Chondrocyte (in vitro differentiated cells): Measurements from ENCODE around the gene ZFAND3. TPM values are rescaled to one million over a fixed set of nuclear protein-coding genes. Genes with fewer than 3 reads are reported as not detected.

Source experiments
- DNase-seq: peaks from one replicate; pipeline ENCODE4 v3.0.0; 2021; ENCODE audit warnings: mixed read lengths, low spot score
- H3K27ac Mint-ChIP-seq: one replicate; pipeline ENCODE4 v1.8.0; 2021; ENCODE audit warnings: mild to moderate bottlenecking, moderate library complexity, mixed read lengths; ENCODE audit not compliant: unreplicated experiment
- H3K27me3 Mint-ChIP-seq: 2 replicates; pipeline ENCODE4 v1.8.0; 2021; ENCODE audit warnings: low read depth, mixed read lengths
- H3K36me3 Mint-ChIP-seq: 2 replicates; pipeline ENCODE4 v1.8.0; 2021; ENCODE audit warnings: low read depth, mixed read lengths
- H3K4me1 Mint-ChIP-seq: 2 replicates; pipeline ENCODE4 v1.8.0; 2021; ENCODE audit warnings: low read depth, mild to moderate bottlenecking, mixed read lengths
- H3K4me3 Mint-ChIP-seq: one replicate; pipeline ENCODE4 v1.8.0; 2021; ENCODE audit warnings: mild to moderate bottlenecking, moderate library complexity, mixed read lengths; ENCODE audit not compliant: unreplicated experiment
- H3K9me3 Mint-ChIP-seq: 2 replicates; pipeline ENCODE4 v1.8.0; 2021; ENCODE audit warnings: low read depth, mixed read lengths
- total RNA-seq: library from RNA; stranded (reverse); gene quantifications from 3 replicates; pipeline ENCODE4 v1.2.1, GENCODE V29; 2021
- TF ChIP-seq, protein P1 (sequence below): fragments of 200-600 bp; sonication (generic); IDR thresholded peaks from 2 replicates; pipeline ENCODE4 v1.5.0; 2021; ENCODE audit warnings: antibody characterized with exemption, mild to moderate bottlenecking, moderate library complexity

ZFAND3 gene
- total RNA-seq, 1 donor from 2014 or later: 98.5 TPM

DNA sequence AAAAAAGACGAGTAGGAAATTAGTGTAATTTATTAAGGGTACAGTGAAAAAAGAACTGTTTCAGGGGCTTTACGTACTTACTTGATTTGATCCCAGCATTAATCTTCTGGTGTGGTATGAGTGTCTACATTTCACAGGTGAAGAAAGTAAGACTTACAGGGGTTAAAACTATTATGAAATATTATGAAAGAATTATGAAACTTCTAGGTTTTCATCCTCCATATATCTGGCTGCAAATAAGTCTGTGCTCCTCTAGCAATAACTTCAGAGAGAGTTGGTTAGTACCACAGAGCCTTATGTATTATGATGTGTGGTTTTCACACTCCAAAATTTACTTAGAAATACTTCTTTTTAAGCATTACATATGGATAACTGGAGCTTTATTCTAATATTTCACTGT is 41.9 kb downstream of the ZFAND3 start:
- Mint-ChIP-seq H3K27me3 (no peaks in the 10 kb centered on the region), H3K27ac (no peak overlapping the region), H3K4me1 (peaks cover 54% of the 10 kb centered on the region), H3K9me3 (no peaks in the 10 kb centered on the region), H3K36me3 (no peaks in the 10 kb centered on the region), H3K4me3 (no peak overlapping the region)
- TF ChIP-seq, protein P1, sequence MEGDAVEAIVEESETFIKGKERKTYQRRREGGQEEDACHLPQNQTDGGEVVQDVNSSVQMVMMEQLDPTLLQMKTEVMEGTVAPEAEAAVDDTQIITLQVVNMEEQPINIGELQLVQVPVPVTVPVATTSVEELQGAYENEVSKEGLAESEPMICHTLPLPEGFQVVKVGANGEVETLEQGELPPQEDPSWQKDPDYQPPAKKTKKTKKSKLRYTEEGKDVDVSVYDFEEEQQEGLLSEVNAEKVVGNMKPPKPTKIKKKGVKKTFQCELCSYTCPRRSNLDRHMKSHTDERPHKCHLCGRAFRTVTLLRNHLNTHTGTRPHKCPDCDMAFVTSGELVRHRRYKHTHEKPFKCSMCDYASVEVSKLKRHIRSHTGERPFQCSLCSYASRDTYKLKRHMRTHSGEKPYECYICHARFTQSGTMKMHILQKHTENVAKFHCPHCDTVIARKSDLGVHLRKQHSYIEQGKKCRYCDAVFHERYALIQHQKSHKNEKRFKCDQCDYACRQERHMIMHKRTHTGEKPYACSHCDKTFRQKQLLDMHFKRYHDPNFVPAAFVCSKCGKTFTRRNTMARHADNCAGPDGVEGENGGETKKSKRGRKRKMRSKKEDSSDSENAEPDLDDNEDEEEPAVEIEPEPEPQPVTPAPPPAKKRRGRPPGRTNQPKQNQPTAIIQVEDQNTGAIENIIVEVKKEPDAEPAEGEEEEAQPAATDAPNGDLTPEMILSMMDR: no peak
- DNase-seq: no peak

GRCh38 chr6:37862430-37862829 is 42.9 kb downstream of the ZFAND3 start:
- Mint-ChIP-seq H3K36me3 (no peaks in the 10 kb centered on the region), H3K9me3 (no peaks in the 10 kb centered on the region), H3K27me3 (no peaks in the 10 kb centered on the region), H3K27ac (peak overlapping the region; percentile 69), H3K4me1 (peaks cover 63% of the 10 kb centered on the region), H3K4me3 (no peak overlapping the region)
- TF ChIP-seq, protein P1: no peak
- no peak for DNase-seq

DNA sequence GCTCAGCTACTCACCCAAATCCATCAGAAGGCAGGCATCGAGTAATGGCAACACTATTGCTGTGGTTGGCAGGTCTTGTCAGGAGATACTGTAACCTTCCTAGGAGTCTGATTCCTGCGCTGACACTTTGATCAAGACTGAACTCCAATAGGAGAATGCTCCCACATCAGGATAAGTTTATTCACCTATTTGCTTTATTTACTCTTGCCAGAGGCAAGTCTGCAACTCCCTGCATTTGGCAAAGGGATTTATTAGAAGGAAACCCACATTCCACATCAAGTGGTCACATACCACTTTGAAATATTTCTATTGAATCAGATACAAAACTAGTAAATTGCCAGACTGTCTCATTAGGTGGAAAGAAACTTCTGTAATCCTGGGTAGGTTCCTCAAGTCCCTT is 43.5 kb downstream of the ZFAND3 start:
- Mint-ChIP-seq H3K27ac (peak overlapping the region; percentile 69), H3K4me3 (no peak overlapping the region), H3K36me3 (no peaks in the 10 kb centered on the region), H3K9me3 (no peaks in the 10 kb centered on the region), H3K27me3 (no peaks in the 10 kb centered on the region), H3K4me1 (peaks cover 63% of the 10 kb centered on the region)
- no peak for DNase-seq
- TF ChIP-seq, protein P1: no peak

GRCh38 chr6:37864250-37864649 is 44.7 kb downstream of the ZFAND3 start:
- DNase-seq: no peak
- Mint-ChIP-seq H3K4me1 (peaks cover 74% of the 10 kb centered on the region), H3K27me3 (no peaks in the 10 kb centered on the region), H3K36me3 (no peaks in the 10 kb centered on the region), H3K27ac (no peak overlapping the region), H3K4me3 (no peak overlapping the region), H3K9me3 (no peaks in the 10 kb centered on the region)
- TF ChIP-seq, protein P1: no peak

- no peaks in the 10 kb centered on the region for H3K27me3 Mint-ChIP-seq
- TF ChIP-seq, protein P1: no peak
- DNase-seq: no peak
- no peaks in the 10 kb centered on the region for H3K36me3 Mint-ChIP-seq
- no peak overlapping the region for H3K4me3 Mint-ChIP-seq
- H3K4me1 Mint-ChIP-seq: peaks cover 75% of the 10 kb centered on the region
- no peaks in the 10 kb centered on the region for H3K9me3 Mint-ChIP-seq
- peak overlapping the region; percentile 15 for H3K27ac Mint-ChIP-seq
Measured at GRCh38 chr6:37865504-37865903, 46.0 kb downstream of the ZFAND3 start.
